GM21786 (cell line): ENCODE measurements around the gene IQCE.
A peak's percentile ranks its signal among the peaks of the same experiment; 100 is the strongest.
"Not testable (repeated sequence)": the region's sequence is repeated elsewhere in the genome, so short reads cannot be mapped to it uniquely, and the experiment has no call there.

ENCODE experiments used
- ATAC-seq: cut with Tn5 transposase; IDR thresholded peaks from one replicate; pipeline ENCODE4 v1.9.1; 2021; ENCODE audit not compliant: unreplicated experiment

Gene IQCE

DNA sequence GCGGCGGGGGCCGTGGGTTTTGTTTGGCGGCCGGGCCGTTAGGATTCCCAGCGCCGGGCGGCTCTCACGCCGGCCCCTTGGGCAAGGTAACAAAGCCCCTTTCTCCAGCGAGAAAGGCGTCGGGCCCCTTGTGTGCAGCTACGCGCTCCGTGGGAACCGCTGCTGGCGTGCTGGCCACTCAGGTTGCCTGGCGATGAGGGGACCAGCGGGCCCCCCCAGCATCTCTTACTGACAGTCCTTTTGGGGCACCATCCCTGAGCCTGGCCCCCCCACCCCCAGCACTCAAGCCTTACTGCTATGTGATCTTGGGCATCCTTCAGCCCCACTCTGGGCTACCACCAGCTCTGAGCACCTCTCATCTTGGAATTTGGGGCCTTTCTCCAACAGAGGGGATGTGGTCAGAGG, 37.4 kb upstream of the IQCE start:
- no peak for ATAC-seq

DNA sequence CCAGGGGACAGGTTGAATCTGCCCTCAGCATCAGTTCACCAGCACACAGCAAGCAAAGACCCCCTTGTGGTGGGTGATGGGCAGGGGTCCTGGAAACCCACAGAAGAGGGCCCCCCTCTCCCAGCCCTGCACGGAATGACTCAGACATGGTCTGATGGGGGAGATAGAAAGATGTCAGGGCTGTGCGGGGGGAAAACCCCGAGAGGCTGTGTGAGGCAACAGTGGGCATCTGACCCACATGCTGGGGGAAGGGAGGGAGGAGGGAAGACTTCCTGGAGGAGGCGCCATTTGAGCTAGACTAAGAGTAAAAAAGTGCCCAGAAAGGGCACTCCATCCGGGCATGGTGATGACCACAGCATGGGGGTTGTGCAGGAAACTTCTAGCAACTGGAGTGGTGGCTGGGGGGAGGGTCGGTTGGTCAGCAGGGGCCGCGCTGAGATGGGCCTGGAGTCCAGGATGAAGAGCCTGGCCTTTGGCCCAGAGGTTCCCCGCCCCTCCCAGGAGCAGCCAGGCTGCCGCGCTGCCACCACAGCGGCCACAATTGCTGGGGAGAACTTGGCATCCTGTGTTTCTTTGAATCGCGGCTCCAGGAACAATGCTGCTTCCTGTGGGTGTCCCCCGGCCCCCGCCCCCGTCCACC, 36.7 kb upstream of the IQCE start:
- ATAC-seq: peak; percentile 31

DNA sequence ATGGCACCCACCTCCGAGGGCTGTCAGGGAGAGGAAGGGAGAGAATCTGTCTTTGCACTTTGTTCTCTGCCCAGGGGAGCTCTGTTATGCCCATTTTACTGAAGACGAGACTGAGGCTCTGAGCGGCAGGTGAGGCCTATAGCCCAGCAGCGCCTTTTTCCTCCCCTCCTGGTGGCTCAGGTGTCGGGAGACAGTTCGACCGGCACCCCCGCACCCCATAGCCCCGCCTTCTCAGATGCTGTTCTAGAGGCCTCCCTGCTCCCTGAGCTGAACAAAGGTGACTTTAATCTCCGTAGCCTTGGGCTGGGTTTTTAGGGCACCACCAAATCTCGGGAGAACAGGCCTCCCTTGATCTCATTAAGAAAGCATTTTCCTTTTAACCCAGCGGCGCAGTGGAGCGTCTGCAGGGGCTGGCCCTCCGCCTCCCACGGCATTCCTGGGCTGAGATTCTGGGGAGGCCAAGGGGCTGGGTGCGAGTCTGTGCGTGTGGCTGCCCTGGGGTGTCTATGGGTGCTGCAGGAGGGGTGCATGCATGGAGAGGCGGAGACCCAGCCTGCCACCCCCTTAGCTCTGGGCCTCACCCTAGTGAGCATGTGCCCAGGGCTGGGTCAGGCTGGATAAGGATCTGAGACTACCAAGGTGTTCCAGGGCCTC, 35.9 kb upstream of the IQCE start:
- ATAC-seq: no peak

DNA sequence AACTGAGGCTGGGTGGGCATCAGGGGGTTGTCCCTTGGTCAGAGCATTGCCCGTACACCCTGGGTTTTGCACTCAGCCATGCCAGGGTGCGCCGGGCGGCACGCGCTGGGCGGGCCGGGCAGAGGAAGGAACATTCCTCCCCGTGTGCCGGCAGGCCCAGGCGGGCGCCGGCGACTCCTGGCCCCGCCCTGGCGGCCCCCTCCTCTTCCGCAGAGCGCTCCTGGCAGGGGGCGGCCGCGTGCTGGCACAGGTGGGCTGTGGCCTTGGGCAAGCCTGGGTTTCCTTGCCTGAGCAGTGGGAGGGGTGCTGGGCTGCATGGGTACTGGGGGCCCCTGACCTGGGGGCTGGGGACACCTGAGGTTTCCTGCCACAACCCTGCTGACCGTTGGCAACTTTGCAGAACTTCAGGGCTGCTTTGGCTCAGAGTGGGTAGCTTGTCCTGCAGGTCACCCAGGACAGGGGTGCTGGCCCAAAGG, 35.3 kb upstream of the IQCE start:
- no peak for ATAC-seq

DNA sequence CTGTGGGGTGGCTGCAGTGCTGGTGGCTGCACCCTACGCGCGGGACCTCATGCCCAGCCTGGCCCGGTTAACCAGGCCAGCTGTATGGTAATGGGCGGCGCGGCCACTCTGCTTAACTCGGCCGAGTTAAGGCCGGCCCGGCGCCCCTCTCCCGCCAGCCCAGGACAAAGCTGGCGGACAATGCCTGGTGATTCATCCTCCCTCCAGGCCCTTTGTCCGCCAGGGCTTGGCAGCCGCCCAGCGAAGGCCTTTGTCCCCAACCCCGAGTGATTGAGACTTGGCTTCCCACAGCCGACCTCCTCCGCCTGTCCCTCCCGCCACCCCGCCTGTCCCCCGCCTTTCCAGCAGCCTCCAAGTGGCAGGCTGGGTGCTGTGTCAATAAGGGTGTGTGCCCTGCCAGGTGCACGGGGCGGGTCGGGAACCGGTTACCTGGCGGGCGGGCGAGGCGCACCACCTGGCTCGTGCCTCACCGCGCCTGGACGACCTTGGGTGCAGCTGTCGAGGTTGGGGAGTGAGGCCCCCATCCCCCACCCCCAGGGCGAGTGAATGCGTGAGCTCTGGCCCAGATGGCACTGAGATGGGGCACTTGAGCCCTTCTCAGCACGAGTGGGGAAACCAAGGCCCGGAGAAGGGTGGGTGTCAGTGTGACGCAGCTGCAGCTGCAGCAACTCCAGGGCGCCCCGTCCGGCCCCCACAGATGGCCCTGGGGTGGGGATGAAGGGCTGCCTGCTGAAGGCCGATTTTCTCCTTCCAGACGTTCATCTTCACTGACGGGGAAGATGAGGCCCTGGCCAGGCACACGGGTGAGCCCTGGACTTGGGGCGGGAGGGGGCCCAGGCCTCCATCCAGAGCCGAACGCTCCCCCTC, 34.6 kb upstream of the IQCE start:
- ATAC-seq: no peak

DNA sequence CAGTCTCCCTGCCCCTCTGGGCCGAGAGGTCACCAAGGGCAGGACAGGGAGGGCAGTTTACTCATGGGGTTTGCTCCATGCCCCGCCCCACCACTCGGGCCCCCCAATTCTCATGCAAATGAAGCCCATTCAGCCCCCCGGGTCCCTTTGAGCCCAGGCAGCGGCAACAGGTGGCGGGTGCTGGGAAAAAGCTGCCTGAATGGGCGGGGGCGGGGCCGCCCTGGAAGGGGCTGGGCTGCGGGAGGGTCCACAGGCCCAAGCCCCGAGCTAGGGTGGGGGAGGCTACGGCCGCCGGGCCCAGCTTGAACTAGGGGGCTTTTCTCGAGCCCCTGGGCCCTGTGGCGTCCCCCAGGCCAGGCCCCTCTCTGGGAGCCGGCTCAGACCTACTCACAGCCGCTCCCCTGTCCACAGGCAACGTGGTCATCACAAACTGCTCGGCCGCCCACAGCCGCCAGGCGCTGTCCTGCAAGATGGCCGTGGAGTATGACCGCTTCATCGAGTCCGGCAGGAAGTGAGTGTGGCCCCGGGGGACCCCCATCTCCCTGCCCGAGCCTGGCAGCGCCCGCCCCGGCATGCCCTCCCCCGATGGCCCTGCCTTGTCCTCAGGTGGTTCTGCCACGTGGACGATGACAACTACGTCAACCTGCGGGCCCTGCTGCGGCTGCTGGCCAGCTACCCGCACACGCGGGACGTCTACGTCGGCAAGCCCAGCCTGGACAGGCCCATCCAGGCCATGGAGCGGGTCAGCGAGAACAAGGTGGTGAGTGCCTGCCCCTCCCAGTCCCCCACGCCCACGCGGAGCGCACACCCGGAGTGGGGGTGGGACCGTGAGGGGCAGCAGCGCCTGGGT, 33.7 kb upstream of the IQCE start:
- no peak for ATAC-seq

DNA sequence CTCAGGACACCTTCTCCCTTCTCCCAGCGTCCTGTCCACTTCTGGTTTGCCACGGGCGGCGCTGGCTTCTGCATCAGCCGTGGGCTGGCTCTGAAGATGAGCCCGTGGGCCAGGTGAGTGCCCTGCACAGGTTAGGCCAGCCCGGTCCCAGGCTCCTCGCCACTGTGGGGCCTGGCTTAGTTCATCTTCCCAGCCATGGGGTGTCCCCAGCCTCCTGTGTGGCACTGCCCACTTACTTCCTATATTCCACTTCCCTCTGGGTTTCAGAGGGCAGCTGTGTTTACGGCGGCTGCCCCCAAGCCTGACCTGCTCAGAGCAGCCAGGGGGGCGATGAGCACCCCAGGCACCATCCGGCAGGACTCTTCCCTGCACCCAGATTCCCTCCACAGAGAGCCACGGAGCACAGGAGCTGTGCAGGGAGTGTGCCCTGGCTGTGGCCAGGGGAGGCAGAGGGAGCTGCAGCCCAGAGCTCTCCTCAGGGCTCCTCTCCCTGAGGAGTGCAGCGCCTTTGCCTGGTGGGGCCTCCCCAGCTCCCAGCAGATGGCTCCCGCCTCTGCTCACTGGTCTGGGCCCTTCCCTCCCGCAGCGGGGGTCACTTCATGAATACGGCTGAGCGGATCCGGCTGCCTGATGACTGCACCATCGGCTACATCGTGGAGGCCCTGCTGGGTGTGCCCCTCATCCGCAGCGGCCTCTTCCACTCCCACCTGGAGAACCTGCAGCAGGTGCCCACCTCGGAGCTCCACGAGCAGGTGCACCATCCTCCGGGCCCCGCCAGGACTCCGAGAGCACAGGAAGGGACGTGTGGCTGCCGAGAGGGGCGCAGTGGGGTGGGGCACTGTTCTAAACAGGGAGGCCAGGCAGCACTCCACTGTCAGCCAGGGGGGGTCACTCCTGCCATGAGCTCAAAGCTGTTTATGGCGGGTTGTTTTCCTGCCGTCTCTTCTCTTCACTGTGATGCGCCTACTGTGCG, 32.8 kb upstream of the IQCE start:
- no peak for ATAC-seq

DNA sequence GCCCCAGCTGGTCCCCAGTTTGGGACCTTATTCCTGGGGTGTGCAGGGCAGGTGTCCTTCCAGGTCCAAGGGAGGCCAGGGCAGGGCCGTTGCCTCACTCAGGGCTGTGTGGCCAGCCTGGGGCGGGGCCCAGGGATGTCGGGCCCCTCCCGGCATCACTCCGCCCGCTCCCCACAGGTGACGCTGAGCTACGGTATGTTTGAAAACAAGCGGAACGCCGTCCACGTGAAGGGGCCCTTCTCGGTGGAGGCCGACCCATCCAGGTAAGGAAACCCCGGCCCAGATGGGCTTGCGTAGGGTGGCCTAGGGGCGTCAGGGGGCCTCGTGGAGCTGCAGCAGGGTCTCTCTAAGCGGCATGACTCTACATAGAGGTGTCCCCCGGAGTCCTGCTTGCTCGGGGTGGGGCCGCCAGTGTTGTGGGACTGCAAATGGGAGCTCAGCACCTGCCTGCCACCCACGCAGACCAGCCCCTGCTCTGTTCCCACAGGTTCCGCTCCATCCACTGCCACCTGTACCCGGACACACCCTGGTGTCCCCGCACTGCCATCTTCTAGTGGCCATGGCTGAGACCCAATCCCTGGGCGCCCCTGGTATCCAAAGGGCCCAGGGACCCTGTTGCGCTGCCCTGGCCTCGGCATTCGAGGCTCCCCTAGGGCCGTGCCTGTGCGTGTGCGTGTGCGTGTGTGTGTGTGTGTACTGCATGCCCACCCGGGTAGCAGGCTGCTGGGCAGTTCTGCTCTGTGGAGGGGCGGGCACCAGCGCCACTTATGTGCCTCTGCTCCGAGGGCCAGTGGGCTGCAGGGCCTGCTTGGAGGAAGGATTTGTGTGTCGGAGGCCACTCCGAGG, 31.9 kb upstream of the IQCE start:
- no peak for ATAC-seq

DNA sequence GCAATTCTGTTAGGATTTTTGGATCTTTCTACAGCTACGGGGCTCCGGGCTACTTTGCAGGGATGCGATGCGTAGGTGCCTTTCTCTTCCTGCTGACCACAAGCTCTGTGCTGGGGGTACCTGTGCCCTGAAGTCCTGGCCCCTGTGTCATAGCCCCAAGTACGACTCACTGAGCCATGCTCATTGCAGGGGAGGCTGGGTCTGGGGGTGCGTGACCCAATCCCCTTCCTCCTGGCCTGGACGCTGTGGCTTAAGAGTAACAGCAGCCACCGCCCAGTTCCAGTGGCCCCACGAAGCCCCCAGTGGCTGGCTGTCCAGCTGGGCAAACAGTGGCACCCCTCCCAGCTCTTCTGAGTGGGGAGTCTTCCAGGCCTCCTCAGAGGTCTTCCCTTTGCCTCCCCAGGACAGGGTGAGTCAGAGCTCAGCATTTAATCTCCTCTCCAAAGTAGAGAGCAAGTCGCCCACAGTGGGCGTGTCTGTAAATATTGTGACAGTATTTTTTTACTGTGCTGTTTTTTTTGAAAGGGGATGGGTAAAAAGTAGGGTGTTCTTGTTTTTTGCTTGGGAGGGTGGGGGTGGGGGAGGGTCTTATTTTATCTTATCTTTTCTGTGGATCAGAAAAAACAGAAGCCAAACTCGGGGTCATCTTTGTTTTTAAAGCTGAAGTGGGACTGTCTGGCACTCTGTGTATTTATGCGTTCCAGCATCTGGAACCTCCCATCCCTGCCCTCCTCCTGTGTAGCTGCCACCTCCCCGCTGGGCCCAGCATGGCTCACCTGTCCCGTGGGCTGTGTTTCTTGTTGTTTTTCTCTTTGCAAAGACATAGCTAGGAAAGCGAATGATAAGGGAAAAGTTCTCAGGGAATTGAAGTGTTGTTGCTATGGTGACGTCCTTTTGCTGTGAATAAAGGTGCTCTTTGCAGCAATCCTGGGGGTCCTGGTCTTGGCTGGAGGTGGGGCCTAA, 31.0 kb upstream of the IQCE start:
- no peak for ATAC-seq

DNA sequence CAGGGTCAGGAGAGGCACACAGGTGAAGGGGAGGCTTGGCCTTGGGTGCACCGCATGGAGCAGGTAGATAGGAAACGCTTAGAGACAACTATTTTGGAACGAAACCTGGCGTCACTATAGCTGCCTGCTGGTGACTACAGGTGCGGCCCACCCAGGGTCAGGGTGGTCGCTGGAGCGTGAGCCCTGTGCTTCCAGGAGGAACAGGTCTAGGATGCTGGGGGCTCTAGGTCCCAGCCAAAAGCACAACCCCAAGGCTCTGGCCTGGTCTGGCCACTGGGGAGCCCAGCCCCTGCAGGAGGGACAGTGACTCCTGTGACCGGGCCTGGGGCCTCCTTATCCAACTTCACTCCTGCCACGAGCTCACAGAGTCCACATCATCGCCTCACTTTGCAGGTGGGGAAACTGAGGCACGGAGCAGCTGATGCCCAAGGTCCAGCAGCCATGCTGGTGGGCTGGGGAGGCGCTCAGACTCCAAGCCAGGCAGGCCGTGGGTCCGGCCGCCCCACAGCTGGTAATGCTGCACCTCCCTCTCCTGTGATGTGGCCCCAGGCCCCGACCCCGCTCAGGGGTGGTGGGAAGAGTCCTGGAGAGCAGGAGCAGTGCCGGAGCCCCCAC, 30.2 kb upstream of the IQCE start:
- ATAC-seq: no peak

DNA sequence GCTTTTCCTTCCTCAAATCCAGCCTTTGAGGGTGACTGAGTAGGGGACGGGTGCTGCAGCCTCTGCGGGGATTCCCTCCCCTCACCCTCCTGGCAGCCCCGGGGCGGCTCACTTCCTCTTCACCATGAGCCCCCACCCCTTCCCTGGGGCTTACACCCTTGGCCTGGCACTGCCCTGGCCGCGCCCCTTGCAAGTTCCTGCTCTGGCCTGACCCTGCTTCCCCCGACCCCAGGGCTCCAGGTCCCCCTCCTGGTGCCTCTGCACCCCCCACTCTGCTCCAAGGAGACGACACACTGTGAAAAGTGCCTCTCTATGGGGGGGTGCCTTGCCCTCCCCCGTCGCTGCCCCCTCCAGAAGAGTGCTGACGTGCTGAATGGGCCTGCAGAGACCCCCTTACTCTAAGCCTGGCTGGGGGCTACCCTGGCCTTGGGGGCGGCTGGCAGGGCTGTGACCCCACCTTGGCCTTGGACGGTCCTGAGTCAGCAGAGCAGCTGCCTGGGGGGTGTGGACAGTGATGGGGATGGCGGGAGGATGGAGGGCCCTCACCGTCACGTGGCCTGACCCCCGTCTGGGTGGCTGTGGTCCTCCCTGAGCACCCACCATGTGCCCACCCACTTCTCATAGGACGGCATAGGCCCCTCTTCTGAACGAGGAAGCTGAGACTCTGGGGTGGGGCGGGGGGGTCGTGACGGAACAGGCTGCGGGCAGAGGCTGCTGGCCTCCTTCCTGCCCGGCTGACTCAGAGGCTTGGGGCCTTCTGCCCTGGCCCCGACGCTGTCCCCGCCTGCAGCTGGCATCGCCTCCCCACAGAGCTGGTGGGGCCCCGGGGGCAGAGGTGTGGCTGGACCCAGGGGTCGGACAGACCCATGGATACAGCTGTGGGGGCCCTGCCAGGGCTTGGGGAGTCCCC, 29.4 kb upstream of the IQCE start:
- ATAC-seq: peak; percentile 67

DNA sequence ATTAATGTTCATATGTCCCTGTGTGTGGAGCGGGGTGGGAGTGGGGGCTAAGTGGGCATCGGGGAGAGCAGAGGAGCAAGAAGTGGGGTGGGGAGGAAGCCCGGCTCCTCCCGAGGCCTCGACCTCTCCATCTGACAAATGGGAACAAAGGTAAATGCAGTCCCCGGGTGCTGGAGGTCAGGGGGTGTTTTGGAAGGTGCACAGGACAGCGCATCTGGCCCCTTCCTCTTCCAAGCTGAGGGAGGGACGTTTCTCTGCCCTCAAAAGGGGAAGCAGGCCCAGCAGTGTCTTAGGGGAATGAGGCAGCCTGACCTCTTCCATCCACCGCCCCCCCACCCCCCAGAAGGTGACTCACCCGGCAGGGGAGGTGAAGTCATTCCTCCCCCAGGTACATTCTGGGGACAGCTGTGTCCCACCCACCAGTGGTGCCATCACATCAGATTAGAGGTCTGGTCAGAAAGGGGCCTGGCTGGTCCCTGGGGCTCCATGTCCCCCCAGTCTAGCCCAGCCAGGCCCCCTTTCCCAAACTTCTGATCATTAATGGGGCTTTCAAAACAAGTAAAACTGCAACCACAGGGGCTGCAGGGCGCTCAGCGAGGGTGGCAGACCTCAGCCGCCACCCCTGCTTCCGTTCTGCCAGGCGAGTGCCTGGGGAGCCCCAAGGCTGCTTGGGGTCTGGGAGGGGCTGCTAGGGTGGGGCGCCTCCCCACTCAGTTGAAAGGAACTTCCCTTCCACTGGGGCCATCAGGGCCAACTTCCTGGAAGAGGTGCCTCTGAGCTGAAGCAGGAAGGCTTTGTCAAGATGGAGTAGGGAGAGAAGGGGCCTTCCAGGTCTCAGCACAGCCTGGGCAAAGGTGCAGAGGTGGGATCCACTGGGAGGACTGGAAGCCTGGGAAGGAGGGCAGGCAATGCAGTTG, 28.4 kb upstream of the IQCE start:
- ATAC-seq: peak; percentile 34

DNA sequence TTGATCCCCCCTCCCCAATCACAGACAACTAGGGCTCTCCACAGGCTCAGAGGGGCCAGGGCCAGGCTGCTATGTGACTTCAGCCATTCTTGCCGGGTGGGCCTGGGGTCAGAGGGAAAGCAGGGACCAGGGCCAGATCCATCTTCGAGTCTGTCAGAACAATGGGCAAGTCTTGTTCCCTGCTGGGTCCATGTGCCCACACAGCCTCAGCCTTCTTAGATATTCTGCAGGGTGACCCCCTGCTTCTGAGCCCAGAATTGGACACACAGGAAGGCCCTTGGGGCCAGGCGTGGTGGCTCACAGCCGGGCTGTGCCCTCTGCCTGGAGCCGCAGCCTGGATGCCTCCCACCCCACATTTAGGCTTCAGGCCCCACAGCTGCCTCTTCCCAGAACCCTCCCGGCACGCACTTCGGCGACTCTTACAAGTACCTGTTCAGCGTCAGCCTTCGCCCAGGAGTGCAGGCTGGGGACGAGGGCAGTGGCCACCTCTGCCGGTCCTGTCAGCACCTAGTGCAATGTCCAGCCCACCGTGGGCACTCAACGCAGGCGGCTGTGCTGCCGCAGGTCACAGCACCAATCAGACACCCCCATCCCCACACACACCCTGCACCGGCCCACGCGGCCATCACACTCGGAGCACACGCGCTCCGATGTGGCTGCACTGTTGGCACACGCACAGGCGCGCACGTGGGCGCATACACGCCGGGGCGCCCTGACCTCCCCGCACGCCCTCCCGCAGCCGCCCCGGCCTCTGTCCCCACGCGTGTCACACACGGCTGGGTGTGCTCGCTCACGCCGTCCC, 27.6 kb upstream of the IQCE start:
- ATAC-seq: not testable (repeated sequence)

DNA sequence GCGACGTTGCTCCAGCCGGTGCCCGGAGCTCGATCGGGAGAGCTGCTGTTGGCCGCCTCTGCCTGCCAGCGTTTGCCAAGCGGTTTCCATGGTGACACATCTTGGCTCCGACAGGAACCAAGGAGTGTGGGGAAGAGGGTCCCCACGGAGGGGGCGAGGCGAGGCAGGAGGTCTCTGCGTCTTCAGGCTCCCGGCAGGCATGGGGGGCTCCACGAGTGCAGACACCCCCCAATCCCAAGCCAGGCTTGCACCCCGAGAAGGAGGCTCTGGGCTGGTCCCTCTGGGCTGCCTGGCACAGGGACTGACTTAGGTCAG, 27.0 kb upstream of the IQCE start:
- ATAC-seq: not testable (repeated sequence)
